Neuronal stem cell (in vitro differentiated cells): ENCODE data around the gene BTBD6.

Source experiments
- DNase-seq: peaks from one replicate; pipeline ENCODE4 v3.0.0-alpha.2; 2013; ENCODE audit warnings: low spot score
- H2AFZ ChIP-seq: one replicate; pipeline ENCODE4 v1.6.1; 2013; ENCODE audit warnings: mild to moderate bottlenecking, low read length, inconsistent platforms
- H2AK5ac ChIP-seq: 2 replicates; pipeline ENCODE4 v1.6.1; 2013; ENCODE audit warnings: low read depth, mild to moderate bottlenecking, inconsistent platforms, low read length, moderate library complexity, mixed read lengths
- H2BK120ac ChIP-seq: 2 replicates; pipeline ENCODE4 v1.6.1; 2013; ENCODE audit warnings: low read depth, mild to moderate bottlenecking, inconsistent platforms, low read length, moderate library complexity, mixed read lengths
- H2BK12ac ChIP-seq: one replicate; pipeline ENCODE4 v1.6.1; 2013; ENCODE audit warnings: low read length, inconsistent platforms
- H2BK15ac ChIP-seq: 2 replicates; pipeline ENCODE4 v1.6.1; 2013; ENCODE audit warnings: mild to moderate bottlenecking, low read length, inconsistent platforms, mixed read lengths
- H2BK5ac ChIP-seq: one replicate; pipeline ENCODE4 v1.6.1; 2013; ENCODE audit warnings: inconsistent platforms, mild to moderate bottlenecking, low read length, moderate library complexity
- H3K14ac ChIP-seq: one replicate; pipeline ENCODE4 v1.6.1; 2013; ENCODE audit warnings: low read length, inconsistent platforms
- H3K18ac ChIP-seq: 2 replicates; pipeline ENCODE4 v1.6.1; 2013; ENCODE audit warnings: low read length, inconsistent platforms
- H3K23ac ChIP-seq: 2 replicates; pipeline ENCODE4 v1.6.1; 2013; ENCODE audit warnings: low read depth, mild to moderate bottlenecking, mixed read lengths, low read length, inconsistent platforms; ENCODE audit not compliant: poor library complexity
- H3K27ac ChIP-seq: replicated peaks from 3 replicates; pipeline ENCODE4 v1.5.1; 2013; ENCODE audit warnings: low read length, inconsistent platforms
- H3K27me3 ChIP-seq, 3 experiments: 2 replicates each; pipeline ENCODE4 v1.6.1; 2013; ENCODE audit warnings: low read length in 3 of 3, mild to moderate bottlenecking in 2 of 3, inconsistent platforms in 1 of 3, low read depth in 1 of 3, mixed read lengths in 1 of 3, moderate library complexity in 1 of 3; ENCODE audit not compliant: control insufficient read depth in 3 of 3, insufficient read depth in 3 of 3
- H3K36me3 ChIP-seq, 2 donors: replicated peaks in 1 of 2; 2 replicates each; pipeline ENCODE4 v1.6.1; 2013; ENCODE audit warnings: low read length in 2 of 2; ENCODE audit not compliant: control insufficient read depth in 2 of 2, insufficient read depth in 2 of 2
- H3K4ac ChIP-seq: 2 replicates; pipeline ENCODE4 v1.6.1; 2013; ENCODE audit warnings: inconsistent platforms, mild to moderate bottlenecking, low read length, moderate library complexity
- H3K4me1 ChIP-seq, 2 donors: 1 replicate in 1 of 2; 2 replicates in 1 of 2; pipeline ENCODE4 v1.6.1; 2013; ENCODE audit warnings: low read length in 2 of 2, low read depth in 1 of 2; ENCODE audit not compliant: control insufficient read depth in 2 of 2, insufficient read depth in 1 of 2
- H3K4me2 ChIP-seq: one replicate; pipeline ENCODE4 v1.6.1; 2013; ENCODE audit warnings: mild to moderate bottlenecking, low read length, inconsistent platforms; ENCODE audit not compliant: insufficient read depth, poor library complexity, severe bottlenecking
- H3K4me3 ChIP-seq, 2 donors: 2 replicates each; pipeline ENCODE4 v1.5.1; 2013; ENCODE audit warnings: low read length in 2 of 2, mild to moderate bottlenecking in 2 of 2, inconsistent platforms in 1 of 2, moderate library complexity in 1 of 2
- H3K79me1 ChIP-seq: one replicate; pipeline ENCODE4 v1.6.1; 2013; ENCODE audit warnings: low read depth, mild to moderate bottlenecking, inconsistent platforms, low read length, moderate library complexity
- H3K9ac ChIP-seq: one replicate; pipeline ENCODE4 v1.6.1; 2013; ENCODE audit warnings: mild to moderate bottlenecking, low read depth, low read length, inconsistent platforms; ENCODE audit not compliant: poor library complexity
- H3K9me3 ChIP-seq, 2 donors: replicated peaks in 1 of 2; 2 replicates each; pipeline versions ENCODE3 to v1.6.1; 2013; ENCODE audit warnings: low read length in 2 of 2, mild to moderate bottlenecking in 2 of 2, inconsistent platforms in 1 of 2, low read depth in 1 of 2, mixed read lengths in 1 of 2, moderate library complexity in 1 of 2; ENCODE audit not compliant: control insufficient read depth in 2 of 2, insufficient read depth in 1 of 2
- H4K8ac ChIP-seq: one replicate; pipeline ENCODE4 v1.6.1; 2013; ENCODE audit warnings: low read depth, mild to moderate bottlenecking, inconsistent platforms, low read length, moderate library complexity
- H4K91ac ChIP-seq: one replicate; pipeline ENCODE4 v1.6.1; 2013; ENCODE audit warnings: low read length, low read depth, mild to moderate bottlenecking, inconsistent platforms; ENCODE audit not compliant: poor library complexity
- WGBS, 2 donors: extraction: QIAGEN DNeasy Blood & Tissue Kit; methylation state at CpG; one replicate each; pipeline ENCODE4 v1.1.7; 2013; ENCODE audit warnings: missing lambda C conversion rate in 2 of 2, mixed read lengths in 1 of 2; ENCODE audit not compliant: insufficient read length in 2 of 2, insufficient replicate concordance in 1 of 2; ENCODE audit errors: extremely low coverage in 2 of 2; 5-methylcytosine and 5-hydroxymethylcytosine counted together

BTBD6 gene

DNA sequence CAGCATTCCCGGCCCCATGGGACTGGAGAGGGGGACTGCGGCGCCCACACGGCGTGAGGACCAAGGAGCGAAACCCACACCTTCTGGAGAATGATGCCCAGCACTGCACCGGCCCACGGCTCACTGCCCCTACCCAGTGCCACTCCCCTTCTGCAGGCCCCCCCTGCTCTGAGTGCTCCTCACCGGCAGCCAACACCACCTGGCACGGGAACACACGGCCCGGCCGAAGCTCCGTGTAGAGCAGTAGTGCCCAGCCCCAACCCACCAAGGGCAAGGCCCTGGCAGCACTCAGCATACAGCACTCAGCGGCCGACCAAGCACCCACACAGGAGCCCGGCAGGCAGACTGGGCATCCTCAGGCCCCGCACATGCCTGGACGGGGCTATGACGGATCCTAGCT, 13.4 kb downstream of the BTBD6 start:
- H3K36me3 ChIP-seq, result peaks cover 0 to 15% of the 10 kb centered on the region in 2 donors
- WGBS, 2 donors, result no CpG with 5 or more reads among the region's 20 CpGs
- no peaks in the 10 kb centered on the region for H3K9me3 ChIP-seq

DNA sequence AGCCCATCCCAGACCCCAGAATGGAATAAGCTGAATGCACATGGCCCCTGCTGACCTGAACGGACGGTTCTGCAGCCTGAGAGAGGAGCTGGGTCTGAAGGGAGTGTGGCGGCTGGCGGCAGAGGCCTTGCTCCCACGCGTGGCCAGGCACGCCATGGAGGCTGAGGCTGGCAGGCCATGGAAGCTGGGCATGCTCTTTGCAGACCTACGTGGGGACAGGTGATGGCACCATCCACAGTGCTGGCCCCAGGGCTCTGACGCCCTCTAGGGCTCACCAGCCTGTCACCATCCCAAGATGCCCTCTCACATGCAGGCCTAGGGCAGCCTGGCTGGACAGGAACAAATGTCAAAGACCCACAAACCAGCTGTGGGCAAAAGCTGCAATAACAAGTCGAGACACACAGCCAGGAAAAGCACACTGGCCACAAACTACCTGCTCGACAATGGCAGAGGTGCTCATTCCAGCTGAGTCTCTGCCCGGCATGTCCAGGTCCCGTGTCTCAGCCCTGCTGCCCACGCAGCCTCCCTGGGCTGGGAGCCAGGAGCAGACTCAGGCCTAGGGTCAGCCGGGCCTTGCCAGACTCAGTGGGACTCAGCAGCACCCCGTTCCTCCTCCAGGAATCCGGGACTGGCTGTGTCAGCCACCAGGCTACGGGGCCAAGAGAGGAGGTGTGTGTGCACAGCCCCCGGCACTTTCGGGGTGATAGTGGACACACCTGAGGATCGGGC, 19.7 kb downstream of the BTBD6 start:
- Histone ChIP-seq H3K14ac (no peak overlapping the region), H4K8ac (no peak overlapping the region), H2BK5ac (no peak overlapping the region), H2BK12ac (no peak overlapping the region), H2BK120ac (no peak overlapping the region), H2AK5ac (no peak overlapping the region), H3K23ac (peak overlapping the region; percentile 8), H3K79me1 (peaks cover 9% of the 10 kb centered on the region), H4K91ac (no peak overlapping the region), H3K9ac (peak overlapping the region; percentile 56), H3K9me3 (no peaks in the 10 kb centered on the region), H3K4me3 (no peak overlapping the region), H3K4me1 (no peaks in the 10 kb centered on the region), H3K18ac (no peak overlapping the region), H3K27me3 (no peaks in the 10 kb centered on the region), H3K4me2 (no peak overlapping the region), H2BK15ac (no peak overlapping the region), H3K4ac (no peak overlapping the region), H3K27ac (no peak overlapping the region), H3K36me3 (peaks cover 4 to 28% of the 10 kb centered on the region in 2 donors), H2AFZ (no peak overlapping the region)
- WGBS, 2 donors, result no CpG with 5 or more reads among the region's 21 CpGs
- no peak for DNase-seq

More for the DNA sequence above, 13.4 kb downstream of the BTBD6 start:
- H3K79me1 ChIP-seq, result peaks cover 8% of the 10 kb centered on the region
- H3K18ac ChIP-seq, result peak overlapping the region; percentile 33
- H3K14ac ChIP-seq, result peak overlapping the region; percentile 89
- peaks cover 0 to 6% of the 10 kb centered on the region in 2 donors for H3K4me1 ChIP-seq
- no peak overlapping the region for H2AFZ ChIP-seq
- H3K4me3 ChIP-seq, result no peak overlapping the region
- no peak overlapping the region for H3K9ac ChIP-seq
- peak overlapping the region; percentile 22 for H2BK12ac ChIP-seq
- H3K27ac ChIP-seq, result no peak overlapping the region
- H2BK120ac ChIP-seq, result no peak overlapping the region
- H2AK5ac ChIP-seq, result peak overlapping the region; percentile 46
- peak overlapping the region; percentile 53 for H2BK5ac ChIP-seq
- H3K23ac ChIP-seq, result no peak overlapping the region
- H3K27me3 ChIP-seq, result no peaks in the 10 kb centered on the region
- peak overlapping the region; percentile 53 for H3K4ac ChIP-seq
- no peak overlapping the region for H4K8ac ChIP-seq
- no peak overlapping the region for H2BK15ac ChIP-seq
- H3K4me2 ChIP-seq, result no peak overlapping the region
- no peak for DNase-seq
- H4K91ac ChIP-seq, result no peak overlapping the region

DNA sequence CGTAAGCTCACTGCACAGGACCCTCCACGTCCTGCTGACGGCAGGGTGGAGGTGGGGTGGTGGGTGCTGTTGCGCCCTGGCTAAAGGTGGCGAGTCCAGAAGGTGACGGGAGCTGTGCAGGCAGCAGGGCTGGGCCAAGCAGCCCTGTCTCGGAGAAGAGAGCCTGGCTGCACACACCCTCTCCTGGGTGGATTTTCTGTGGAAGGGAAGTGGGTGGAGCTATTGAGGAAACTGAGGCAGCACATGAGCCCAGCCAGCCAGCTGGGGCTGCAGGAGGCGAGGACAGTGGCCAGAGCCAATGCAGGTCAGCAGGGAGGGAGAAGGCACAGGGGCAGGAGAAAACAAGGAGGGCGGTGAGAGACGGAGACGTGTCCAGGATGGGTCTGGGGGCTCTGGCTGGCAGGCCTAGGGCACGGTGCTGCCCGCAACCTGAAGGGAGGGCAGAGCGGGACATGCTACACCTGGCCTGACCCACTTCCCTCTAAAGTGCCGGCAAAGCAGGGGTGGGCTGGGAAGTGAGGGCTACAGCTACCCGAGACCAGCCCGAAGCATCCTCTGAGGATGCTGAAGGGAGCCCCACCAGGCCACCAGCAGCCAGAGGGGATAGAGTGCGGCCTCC, 20.5 kb downstream of the BTBD6 start:
- peak overlapping the region; percentile 55 for H3K23ac ChIP-seq
- no peak overlapping the region for H2AK5ac ChIP-seq
- peak overlapping the region; percentile 39 for H2BK5ac ChIP-seq
- H2BK120ac ChIP-seq, result no peak overlapping the region
- no peak overlapping the region for H3K9ac ChIP-seq
- H2BK12ac ChIP-seq, result peak overlapping the region; percentile 84
- H3K4me3 ChIP-seq, result no peak overlapping the region
- H3K18ac ChIP-seq, result peak overlapping the region; percentile 11
- peaks cover 4 to 28% of the 10 kb centered on the region in 2 donors for H3K36me3 ChIP-seq
- WGBS, 2 donors, result no CpG with 5 or more reads among the region's 18 CpGs
- no peaks in the 10 kb centered on the region for H3K27me3 ChIP-seq
- H3K14ac ChIP-seq, result peak overlapping the region; percentile 21
- no peak overlapping the region for H2AFZ ChIP-seq
- H3K79me1 ChIP-seq, result peaks cover 11% of the 10 kb centered on the region
- H4K91ac ChIP-seq, result no peak overlapping the region
- no peaks in the 10 kb centered on the region for H3K4me1 ChIP-seq
- H4K8ac ChIP-seq, result no peak overlapping the region
- H3K9me3 ChIP-seq, result no peaks in the 10 kb centered on the region
- no peak overlapping the region for H2BK15ac ChIP-seq
- no peak overlapping the region for H3K27ac ChIP-seq
- H3K4me2 ChIP-seq, result no peak overlapping the region
- DNase-seq, result no peak
- no peak overlapping the region for H3K4ac ChIP-seq

DNA sequence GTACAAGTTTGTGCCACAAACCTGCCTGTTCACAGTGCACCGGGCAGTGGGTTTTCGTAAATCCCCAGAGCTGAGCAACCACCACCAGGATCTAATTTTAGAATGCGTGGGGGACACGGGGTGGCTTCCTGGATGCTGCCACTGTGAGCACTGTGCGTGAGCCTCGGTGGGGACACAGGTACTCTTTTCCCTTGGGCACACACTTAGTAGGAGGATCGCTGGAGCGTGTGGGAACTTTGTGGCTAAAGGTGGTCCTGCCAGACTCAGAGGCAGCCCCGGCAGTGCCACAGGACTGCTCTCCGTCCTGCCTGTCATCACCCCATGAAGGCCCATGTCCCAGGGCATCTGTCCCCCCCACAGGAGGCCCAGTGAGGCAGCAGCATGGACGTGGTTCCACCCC, 21.1 kb downstream of the BTBD6 start:
- peaks cover 11% of the 10 kb centered on the region for H3K79me1 ChIP-seq
- H3K23ac ChIP-seq, result peak overlapping the region; percentile 65
- no peaks in the 10 kb centered on the region for H3K4me1 ChIP-seq
- H2AK5ac ChIP-seq, result no peak overlapping the region
- no peak overlapping the region for H3K4me3 ChIP-seq
- H4K91ac ChIP-seq, result no peak overlapping the region
- H3K27me3 ChIP-seq, result no peaks in the 10 kb centered on the region
- H2AFZ ChIP-seq, result no peak overlapping the region
- no peak overlapping the region for H3K4me2 ChIP-seq
- H3K4ac ChIP-seq, result no peak overlapping the region
- no peak overlapping the region for H3K27ac ChIP-seq
- H3K9ac ChIP-seq, result no peak overlapping the region
- H4K8ac ChIP-seq, result no peak overlapping the region
- no CpG with 5 or more reads among the region's 11 CpGs for WGBS, 2 donors
- H3K9me3 ChIP-seq, result no peaks in the 10 kb centered on the region
- H3K36me3 ChIP-seq, result peaks cover 4 to 25% of the 10 kb centered on the region in 2 donors
- no peak overlapping the region for H2BK120ac ChIP-seq
- no peak for DNase-seq
- H2BK15ac ChIP-seq, result no peak overlapping the region
- H3K14ac ChIP-seq, result no peak overlapping the region
- peak overlapping the region; percentile 64 for H3K18ac ChIP-seq
- H2BK5ac ChIP-seq, result peak overlapping the region; percentile 39
- H2BK12ac ChIP-seq, result no peak overlapping the region
